NCI-H1048 (cell line): ENCODE results near the gene CHST4.
A peak's percentile ranks its signal among the peaks of the same experiment; 100 is the strongest.
"Not testable (repeated sequence)": the region's sequence is repeated elsewhere in the genome, so short reads cannot be mapped to it uniquely, and the experiment has no call there.

ENCODE experiments used
- DNase-seq: peaks from one replicate; lab custom pipeline; 2025; lab: John Stamatoyannopoulos, UW

The CHST4 gene

GRCh38 chr16:71524566-71525553, 1.4 kb upstream of the CHST4 start:
- no peak for DNase-seq

DNA sequence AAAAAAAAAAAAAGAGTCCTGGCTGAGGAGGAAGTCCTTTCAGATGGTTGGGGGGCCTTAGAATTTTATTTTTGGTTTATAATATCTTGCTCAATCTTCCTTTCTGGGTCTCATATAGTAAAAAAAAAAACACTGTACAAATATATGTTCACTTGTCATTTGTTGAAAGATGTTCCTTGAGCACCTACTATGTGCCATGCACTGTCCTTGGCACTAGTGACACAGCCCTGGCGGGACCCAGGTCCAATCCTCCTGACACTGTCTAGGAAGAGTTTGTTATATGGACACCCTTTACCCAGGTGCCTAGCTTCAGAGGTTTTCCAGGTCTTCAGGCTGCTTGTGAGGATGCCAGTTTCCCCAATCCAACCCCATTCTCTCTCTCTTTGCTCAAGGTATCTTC, 2.0 kb downstream of the CHST4 start:
- DNase-seq, result no peak

DNA sequence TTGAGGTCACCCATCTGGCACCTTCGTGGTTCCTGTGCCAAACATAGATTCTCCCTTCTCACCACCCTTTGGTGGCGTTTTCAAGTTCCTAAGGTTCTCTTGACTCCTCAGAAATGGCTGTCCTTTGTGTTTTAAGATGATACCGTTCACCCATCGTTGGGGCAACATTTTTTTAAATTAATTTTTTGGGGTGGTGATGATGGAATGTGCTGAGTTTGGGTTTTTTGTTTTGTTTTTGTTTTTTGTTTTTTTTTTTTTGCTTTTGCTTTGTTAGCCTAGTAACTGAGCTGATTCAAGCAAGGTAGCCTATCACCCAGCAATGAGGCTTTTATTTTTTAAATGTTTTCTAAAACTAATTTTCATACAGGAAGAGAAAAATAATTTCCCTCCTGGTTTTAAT, 2.6 kb downstream of the CHST4 start:
- no peak for DNase-seq

- DNase-seq, result no peak
Observed at GRCh38 chr16:71532366-71532765, 6.1 kb downstream of the CHST4 start.

- no peak for DNase-seq
Observed at GRCh38 chr16:71536752-71537499, 10.7 kb downstream of the CHST4 start.

- DNase-seq, result no peak
Observed at GRCh38 chr16:71537643-71538042, 11.4 kb downstream of the CHST4 start.

DNA sequence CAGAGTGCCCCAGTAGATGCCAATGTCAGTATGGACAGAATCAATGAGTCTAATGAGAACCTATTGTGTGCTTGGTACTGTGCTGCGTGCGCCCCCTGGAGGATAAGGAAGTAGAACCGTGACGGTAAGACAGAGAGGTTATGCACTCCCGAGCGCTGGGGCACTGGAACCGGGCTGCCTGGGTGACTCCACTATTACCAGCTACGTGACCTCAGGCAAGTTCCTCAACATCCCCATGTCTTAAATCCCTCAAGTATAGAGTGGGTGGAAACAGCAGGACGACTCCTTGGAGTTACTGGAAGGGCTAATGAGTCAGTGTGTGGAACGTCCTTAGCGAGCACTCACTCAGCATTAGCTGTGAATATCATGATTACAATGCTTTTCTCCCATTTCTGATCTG, 16.2 kb downstream of the CHST4 start:
- DNase-seq, result peak; percentile 0

DNA sequence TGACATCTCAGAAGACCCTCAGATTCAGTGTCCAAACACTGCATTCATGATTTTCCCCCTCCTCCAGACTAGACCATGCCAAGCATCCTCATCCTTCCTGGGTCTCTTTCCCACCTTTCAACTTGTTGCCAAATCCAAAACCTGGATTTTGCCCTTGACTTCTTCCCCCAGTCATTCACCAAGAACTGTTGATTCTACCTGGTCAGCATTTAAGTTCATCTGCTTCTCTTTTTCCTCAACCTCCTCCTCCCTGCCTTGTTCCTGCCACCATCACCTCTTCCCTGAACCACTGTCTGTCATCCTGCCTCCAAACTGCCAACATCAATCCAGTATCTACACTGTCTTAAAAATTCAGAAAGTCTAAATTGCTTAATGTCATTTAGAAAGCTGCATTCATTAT, 20.9 kb downstream of the CHST4 start:
- DNase-seq, result no peak

DNA sequence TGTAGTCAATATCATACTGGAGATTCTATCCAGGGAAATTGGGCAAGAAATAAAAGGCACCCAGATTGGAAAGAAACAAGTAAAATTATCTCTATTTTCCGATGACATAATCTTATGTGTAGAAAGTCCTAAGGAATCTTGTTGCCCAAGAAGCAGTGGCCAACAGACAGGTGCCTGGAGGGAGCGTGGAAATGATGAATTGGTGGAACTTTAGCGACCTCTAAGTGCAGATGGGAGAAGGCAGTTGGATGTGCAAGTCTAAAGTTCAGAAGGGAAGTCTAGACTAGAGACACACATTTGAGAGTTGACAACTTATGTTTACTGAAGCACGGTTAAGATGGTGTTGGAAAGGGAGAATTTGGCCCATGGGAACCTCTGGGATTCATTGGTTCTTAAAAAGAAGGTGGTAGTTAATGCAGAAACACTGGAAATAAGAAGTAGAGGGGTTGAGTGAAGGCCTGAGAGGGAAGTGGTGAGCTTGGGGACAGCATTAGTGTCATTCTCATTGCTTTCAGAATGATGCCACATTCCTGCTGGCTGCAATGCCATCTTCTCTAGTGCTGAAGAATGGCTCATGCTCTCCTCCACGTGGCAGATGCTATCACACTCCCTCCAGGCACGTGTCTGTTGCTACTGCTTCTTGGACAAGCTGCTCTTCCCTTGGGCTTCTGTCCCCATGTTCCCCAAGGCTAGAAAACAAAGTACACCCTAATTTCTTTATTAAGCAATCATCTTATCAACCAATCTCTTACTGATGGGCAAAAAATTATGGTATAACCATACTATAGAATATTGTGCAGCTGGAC, 26.7 kb downstream of the CHST4 start:
- no peak for DNase-seq

DNA sequence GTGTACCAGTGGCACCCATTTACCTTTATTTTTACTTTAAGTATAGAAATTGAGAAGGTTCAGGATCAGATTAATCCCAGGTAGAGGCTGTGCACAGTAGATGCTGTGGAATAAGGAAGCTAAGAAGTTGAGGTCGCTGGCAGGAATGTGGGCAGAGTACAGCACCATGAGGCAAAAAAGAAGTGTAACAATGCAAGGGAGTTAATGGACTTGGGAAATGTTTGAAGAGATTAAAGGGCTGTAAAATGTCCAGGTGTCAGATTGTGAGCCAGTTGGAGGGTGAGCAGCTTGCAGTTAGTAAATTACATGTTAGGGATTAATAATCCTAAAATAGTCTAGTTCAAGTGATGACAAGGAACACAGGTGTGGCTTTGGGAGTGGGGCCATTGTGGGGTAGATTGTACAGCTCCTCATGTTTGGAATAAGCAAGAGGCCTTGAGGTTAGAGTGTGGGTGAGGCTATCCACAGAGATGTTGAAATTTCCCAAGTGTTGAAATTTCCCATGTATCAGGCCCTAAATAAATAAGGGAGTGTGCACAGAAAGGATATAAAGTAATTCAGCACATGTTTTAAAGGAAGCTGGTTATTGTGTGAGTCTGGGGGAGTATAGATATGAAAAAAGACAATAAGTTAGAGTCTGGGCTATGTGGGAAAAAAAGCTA, 29.1 kb downstream of the CHST4 start:
- DNase-seq, result no peak

DNA sequence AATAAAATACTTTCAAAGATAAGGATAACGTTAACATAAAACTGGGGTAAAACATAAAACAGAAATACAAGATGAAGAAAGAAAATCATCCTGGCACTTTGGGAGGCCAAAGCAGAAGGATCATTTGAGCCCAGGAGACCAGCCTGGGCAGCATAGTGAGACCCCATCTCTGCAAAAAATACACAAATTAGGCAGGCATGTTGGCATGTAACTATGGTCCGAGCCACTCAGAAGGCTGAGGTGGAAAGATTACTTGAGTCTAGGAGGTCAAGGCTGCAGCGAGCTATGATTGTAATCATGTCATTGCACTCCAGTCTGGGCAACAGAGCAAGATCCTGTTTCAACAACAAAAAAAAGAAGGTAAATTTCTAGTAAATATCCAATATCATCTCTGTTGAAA, 31.1 kb downstream of the CHST4 start:
- DNase-seq, result no peak

DNA sequence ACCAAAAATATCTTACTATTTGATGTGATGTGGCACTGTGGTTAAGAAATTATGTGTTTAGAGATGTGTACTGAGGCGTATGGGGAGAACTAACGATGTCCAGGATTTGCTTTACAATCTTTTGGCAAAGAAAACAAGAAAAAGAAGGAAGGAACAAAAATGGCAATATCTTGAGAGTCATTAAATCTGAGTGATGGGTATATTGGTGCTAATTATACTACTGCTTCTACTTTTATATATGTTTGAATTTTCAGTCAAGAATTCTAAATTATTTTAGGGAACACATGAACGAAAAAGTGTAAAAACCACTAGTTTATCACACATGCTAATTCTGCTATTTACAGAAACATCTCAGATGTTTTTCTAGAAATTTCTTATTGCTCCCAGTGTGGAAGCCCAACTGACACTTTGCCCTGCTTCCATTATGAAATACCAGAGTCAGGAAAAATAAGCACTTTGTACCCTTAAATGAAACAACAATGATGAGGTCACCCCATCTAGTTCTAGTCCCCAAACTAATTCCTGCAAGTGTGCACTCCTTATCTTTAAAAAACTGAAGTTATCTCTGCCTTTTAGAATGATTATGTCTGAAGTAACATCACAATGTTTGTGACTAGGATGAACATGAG, 31.8 kb downstream of the CHST4 start:
- no peak for DNase-seq

DNA sequence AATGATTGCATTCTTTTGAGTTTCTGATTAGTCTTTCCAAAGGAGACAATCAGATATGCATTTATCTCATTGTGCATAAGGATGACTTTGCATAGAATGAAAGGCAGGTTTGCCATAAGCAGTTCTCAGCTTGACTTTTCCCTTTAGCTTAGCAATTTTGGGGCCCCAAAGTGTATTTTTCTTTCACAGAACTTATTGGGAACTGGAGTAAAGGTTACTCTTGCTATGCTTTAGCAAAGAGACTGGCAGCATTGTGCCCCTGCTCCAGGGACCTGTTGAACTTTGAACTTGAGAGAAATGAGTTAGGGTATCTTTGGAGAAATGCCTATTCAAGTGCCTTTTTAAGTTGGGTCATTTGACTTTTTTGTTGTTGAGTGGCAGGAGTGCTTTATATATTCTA, 33.6 kb downstream of the CHST4 start:
- no peak for DNase-seq

GRCh38 chr16:71561886-71562285, 35.7 kb downstream of the CHST4 start:
- DNase-seq, result not testable (repeated sequence)

DNA sequence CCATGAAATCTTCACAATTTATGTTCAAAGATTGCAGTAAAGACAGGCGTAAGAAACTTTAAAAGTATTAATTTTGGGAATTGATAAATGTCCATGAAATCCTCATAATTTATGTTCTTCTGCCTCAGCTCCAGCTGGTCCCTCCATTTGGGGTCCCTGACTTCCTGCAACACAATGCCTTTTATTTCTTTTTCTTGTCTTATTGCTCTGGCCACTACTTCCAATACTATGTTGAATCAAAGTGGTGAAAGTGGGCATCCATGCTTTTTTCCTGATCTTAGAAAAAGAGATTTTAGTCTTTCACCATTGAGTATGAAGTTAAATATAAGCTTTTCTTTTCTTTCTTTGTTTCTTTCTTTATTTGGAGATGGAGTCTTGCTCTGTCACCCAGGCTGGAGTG, 36.3 kb downstream of the CHST4 start:
- no peak for DNase-seq

DNA sequence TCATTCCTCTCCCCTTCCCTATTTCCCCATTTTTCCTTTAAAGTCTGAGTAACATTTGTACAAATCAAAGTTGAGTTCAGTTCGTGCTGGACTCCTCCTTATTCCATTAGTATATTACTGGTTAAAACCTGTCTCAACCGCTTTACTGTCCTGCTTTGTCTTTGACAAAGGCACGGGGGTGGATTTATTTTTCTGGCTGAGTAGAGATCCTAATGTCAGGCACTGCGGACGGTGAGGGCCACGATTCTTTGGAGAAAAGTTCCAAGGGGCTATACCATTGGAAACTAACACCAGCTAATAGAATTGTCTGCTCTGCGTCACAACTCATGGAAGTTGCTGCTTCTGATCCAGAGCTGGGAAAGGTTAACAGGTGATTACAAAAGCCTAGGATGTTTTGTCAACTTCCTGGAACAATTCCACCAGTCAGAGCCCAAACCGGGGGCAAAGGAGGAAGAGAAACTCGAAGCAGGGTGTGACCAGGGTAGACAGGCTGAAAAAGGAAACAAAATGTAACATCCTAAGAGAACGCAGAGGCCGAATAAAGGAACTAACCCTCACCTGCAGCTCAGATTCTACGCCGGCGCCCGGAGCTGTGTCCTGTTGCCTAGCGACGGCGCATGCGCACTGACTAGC, 38.2 kb downstream of the CHST4 start:
- no peak for DNase-seq

DNA sequence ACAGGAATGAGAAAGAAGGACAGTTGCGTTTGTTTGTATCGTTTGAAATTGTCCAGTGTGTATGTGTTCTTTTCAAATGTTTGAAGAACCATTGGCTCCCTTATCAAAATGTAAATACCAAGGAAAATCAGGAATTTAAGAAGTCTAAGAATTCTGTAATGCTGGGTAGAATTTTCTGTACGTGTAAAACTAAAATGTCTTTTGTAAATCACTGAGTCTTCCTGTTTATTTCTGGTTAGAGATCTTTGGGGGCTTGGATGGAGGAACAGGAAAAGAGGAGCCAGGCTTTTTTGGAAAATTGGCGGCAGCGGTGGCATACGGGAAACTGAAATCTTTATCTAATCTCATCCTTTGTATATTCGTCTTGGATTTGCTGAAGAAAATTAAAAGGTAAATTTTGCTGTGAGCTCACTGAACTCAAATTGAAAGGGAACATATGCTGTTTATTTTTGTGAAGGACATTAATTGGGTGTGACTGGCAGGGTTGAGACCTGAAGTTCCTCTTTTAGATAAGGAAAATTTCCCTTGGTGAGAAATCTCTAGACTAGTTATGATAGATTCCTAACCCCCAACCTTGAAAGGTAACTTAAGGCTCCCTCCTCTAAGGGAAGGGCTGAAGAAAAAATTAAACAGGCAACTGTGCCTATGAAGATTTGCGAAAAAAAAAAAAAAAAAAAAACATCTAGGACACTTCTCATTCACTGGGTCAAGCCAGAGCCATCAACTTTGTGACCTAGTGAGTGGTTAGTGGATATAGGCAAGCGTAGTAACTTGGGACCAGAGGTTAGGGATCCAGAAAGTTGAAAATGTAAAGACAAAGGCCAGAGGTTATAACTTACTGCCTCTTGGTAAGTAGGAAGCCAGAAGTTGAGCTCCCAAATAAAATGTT, 39.8 kb downstream of the CHST4 start:
- no peak for DNase-seq

DNA sequence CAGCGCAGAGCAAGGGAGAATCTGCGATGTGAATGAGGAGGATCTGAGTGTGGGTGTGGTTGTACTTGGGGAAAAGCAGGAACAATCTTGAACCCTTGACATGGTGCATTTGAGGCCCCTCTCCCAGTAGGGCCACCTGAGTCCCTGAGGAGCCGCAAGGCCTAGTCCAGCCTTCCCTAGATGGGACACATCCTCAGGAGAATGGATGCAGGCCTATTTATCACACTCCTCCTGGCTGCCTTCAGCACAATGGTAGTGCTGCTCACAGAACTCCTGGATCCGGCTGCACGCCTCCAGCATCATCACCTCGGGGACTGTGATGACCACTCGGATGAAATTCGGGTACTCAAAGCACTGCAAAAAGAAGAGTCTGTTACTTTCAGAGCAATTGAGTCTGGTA, 41.7 kb downstream of the CHST4 start:
- DNase-seq, result no peak

- no peak for DNase-seq
Observed at GRCh38 chr16:71568551-71568950, 42.3 kb downstream of the CHST4 start.

GRCh38 chr16:71569621-71570020, 43.4 kb downstream of the CHST4 start:
- DNase-seq, result no peak
